Measurements from ENCODE around the gene TSPAN14.

TSPAN14 gene

GRCh38 chr10:80518143-80518806 lies 64.2 kb downstream of the TSPAN14 start:
- DNase-seq (ENCODE audit: low read depth, low spot score) = no peak
- in situ Hi-C loops (cut with HindIII; ENCODE audit: low sequenced_read_pairs) = no loop called here

DNA sequence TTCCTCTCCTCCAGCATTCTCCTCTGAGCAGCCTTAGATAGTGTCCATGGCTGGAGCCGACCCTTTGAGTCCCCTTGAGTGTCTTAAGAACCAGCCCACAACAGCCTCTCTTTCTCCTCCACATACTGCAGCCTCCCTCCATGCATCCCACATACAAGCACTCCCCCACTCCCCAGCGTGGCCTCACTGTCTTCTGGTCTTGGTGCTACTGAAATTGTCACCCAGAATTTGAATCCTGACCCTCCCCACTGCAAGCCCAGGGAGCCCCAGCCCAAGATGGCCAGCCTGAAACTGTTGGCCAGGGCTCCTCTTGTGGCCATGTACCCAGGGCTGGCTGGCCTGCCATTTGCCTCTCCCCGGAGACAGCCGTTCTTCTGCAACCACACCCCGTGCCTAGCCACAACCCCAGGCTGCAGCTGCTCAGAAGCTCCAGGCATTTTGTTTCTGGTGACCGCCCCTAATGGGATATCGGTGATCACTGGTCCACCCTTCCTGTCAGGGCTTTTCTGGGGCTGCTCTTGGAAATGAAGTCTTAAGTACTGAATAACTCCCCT lies 64.8 kb downstream of the TSPAN14 start:
- TF ChIP-seq, protein P1, sequence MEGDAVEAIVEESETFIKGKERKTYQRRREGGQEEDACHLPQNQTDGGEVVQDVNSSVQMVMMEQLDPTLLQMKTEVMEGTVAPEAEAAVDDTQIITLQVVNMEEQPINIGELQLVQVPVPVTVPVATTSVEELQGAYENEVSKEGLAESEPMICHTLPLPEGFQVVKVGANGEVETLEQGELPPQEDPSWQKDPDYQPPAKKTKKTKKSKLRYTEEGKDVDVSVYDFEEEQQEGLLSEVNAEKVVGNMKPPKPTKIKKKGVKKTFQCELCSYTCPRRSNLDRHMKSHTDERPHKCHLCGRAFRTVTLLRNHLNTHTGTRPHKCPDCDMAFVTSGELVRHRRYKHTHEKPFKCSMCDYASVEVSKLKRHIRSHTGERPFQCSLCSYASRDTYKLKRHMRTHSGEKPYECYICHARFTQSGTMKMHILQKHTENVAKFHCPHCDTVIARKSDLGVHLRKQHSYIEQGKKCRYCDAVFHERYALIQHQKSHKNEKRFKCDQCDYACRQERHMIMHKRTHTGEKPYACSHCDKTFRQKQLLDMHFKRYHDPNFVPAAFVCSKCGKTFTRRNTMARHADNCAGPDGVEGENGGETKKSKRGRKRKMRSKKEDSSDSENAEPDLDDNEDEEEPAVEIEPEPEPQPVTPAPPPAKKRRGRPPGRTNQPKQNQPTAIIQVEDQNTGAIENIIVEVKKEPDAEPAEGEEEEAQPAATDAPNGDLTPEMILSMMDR (IDR thresholded peaks at IDR 0.05; ENCODE audit: low read depth, low read length) = no peak
- H3K4me3 ChIP-seq (ENCODE audit: low read depth, low read length) = no peak overlapping the region
- in situ Hi-C loops (cut with HindIII; ENCODE audit: low sequenced_read_pairs) = no loop called here
- no peak for DNase-seq (ENCODE audit: low read depth, low spot score)

More at GRCh38 chr10:80518143-80518806, 64.2 kb downstream of the TSPAN14 start:
- TF ChIP-seq, protein P1 (IDR thresholded peaks at IDR 0.05; ENCODE audit: low read depth, low read length) = no peak
- no peak overlapping the region for H3K4me3 ChIP-seq (ENCODE audit: low read depth, low read length)

DNA sequence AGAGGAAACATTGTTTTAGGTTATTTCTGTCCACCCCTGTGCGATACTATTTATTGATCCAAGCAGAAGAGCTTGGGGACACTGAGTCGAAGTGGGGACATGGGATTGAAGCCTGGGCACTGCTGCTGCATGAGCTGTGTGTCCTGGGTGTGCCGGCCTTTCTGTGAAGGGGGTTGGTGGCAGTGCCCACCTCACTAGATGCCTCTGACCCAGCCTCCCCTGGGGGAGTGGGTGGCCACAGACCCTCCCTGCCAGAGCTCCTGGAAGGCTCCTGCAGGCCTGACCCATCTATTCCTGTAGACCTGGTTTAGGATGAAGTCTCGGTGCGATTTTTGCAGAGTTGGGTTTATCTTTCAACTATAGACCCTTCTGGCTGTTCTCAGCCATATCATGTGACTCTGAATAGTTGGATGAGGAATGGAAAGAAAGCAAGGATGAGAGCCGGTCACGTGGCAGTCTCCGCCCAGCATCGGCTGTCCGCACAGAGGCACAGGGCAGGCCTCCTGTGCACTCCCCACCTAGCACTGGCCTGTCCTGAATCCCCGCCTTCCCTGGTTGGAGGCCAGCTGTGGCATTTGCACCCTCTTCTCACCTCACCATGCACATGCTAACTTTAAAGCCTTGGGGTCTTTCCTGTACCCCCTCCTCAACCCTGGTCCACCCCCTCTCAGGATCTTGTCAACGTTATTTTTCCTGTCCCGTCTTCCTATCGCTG lies 66.0 kb downstream of the TSPAN14 start:
- TF ChIP-seq, protein P1 (IDR thresholded peaks at IDR 0.05; ENCODE audit: low read depth, low read length) = no peak
- DNase-seq (ENCODE audit: low read depth, low spot score) = no peak
- no peak overlapping the region for H3K4me3 ChIP-seq (ENCODE audit: low read depth, low read length)
- in situ Hi-C loops (cut with HindIII; ENCODE audit: low sequenced_read_pairs) = no loop called here

GRCh38 chr10:80520661-80521470 lies 66.8 kb downstream of the TSPAN14 start:
- in situ Hi-C loops (cut with HindIII; ENCODE audit: low sequenced_read_pairs) = no loop called here
- TF ChIP-seq, protein P1 (IDR thresholded peaks at IDR 0.05; ENCODE audit: low read depth, low read length) = no peak
- no peak overlapping the region for H3K4me3 ChIP-seq (ENCODE audit: low read depth, low read length)
- DNase-seq (ENCODE audit: low read depth, low spot score) = no peak

DNA sequence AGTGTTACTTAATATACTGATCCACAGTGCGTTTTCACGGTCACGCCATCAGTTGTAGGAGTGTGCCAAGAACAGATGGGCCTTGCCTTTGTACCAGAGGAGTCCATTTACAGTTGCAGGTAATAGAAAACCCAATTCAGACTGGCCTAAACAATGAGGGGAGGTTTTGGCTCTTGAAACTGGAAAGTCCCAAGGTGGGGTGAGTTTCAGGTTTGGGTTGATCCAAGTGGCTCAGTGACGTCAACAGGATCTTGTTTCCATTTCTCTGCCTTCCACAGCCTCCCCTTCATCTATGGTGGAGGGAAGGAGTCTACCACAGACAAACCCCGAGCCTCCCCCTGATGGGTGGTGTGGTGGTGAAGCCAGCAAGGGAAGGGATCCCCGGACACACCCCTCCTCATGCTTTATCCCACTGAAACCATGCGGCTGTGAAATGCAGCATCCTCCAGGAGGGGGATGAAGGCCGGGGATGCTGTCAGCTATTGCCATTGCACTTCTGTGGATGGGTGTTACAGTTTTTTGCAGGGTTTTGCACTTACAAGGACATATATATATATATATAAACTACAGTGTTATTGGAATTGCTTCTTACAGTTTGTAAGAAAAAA lies 68.8 kb downstream of the TSPAN14 start:
- in situ Hi-C loops (cut with HindIII; ENCODE audit: low sequenced_read_pairs) = no loop called here
- no peak for DNase-seq (ENCODE audit: low read depth, low spot score)
- TF ChIP-seq, protein P1 (IDR thresholded peaks at IDR 0.05; ENCODE audit: low read depth, low read length) = no peak
- no peak overlapping the region for H3K4me3 ChIP-seq (ENCODE audit: low read depth, low read length)

- H3K4me3 ChIP-seq (ENCODE audit: low read depth, low read length) = no peak overlapping the region
- TF ChIP-seq, protein P1 (IDR thresholded peaks at IDR 0.05; ENCODE audit: low read depth, low read length) = no peak
- in situ Hi-C loops (cut with HindIII; ENCODE audit: low sequenced_read_pairs) = no loop called here
- no peak for DNase-seq (ENCODE audit: low read depth, low spot score)
These were observed 69.7 kb downstream of the TSPAN14 start for GRCh38 chr10:80523773-80524172.
